Small intestine (tissue), 7 donors: ENCODE measurements around the gene USP11. TPM values are rescaled to one million over a fixed set of nuclear protein-coding genes. Genes with fewer than 3 reads are reported as not detected.

Source experiments
- DNase-seq, 2 donors: peaks; one replicate each; pipeline versions ENCODE4 v3.0.0 to v3.0.0-alpha.2; 2013
- FAIRE-seq: peaks from 2 replicates; lab custom pipeline; 2012; peaks lifted over from hg19 to GRCh38; lab: Jason Lieb, UNC
- H3K27ac ChIP-seq, 3 donors: one replicate each; pipeline ENCODE4 v1.5.1; 2013; ENCODE audit warnings: low read length in 2 of 3, mild to moderate bottlenecking in 2 of 3, control low read depth in 1 of 3, inconsistent platforms in 1 of 3, low read depth in 1 of 3, moderate library complexity in 1 of 3
- H3K27me3 ChIP-seq, 3 donors: one replicate each; pipeline ENCODE4 v1.6.1; 2013; ENCODE audit warnings: low read length in 3 of 3, inconsistent platforms in 1 of 3; ENCODE audit not compliant: control insufficient read depth in 3 of 3, insufficient read depth in 3 of 3
- H3K36me3 ChIP-seq, 3 donors: one replicate each; pipeline ENCODE4 v1.6.1; 2013; ENCODE audit warnings: low read length in 3 of 3, inconsistent platforms in 1 of 3, low read depth in 1 of 3, mild to moderate bottlenecking in 1 of 3, moderate library complexity in 1 of 3; ENCODE audit not compliant: control insufficient read depth in 3 of 3, insufficient read depth in 2 of 3
- H3K4me1 ChIP-seq, 3 donors: one replicate each; pipeline ENCODE4 v1.6.1; 2013; ENCODE audit warnings: low read length in 2 of 3, inconsistent platforms in 1 of 3, low read depth in 1 of 3, mild to moderate bottlenecking in 1 of 3, moderate library complexity in 1 of 3; ENCODE audit not compliant: control insufficient read depth in 3 of 3, insufficient read depth in 2 of 3
- H3K4me3 ChIP-seq, 3 donors: one replicate each; pipeline ENCODE4 v1.5.1; 2013; ENCODE audit warnings: low read length in 3 of 3, control low read depth in 1 of 3, inconsistent platforms in 1 of 3, low read depth in 1 of 3, mild to moderate bottlenecking in 1 of 3, moderate library complexity in 1 of 3
- H3K9me3 ChIP-seq, 2 donors: one replicate each; pipeline ENCODE4 v1.6.1; 2013; ENCODE audit warnings: low read depth in 1 of 2, low read length in 1 of 2; ENCODE audit not compliant: control insufficient read depth in 2 of 2, insufficient read depth in 1 of 2
- WGBS, 3 donors: extraction: QIAGEN DNeasy Blood & Tissue Kit; methylation state at CpG; one replicate each; pipeline ENCODE4 v1.1.7; 2013; 5-methylcytosine and 5-hydroxymethylcytosine counted together
- polyA plus RNA-seq, 4 donors: library from polyadenylated mRNA; stranded (reverse) in 3 of 4; unstranded in 1 of 4; fragments of 200-250 nt in 3 of 4; fragments of 120-200 nt in 1 of 4; gene quantifications; one replicate each; pipeline versions ENCODE4 v1.2.1 to v1.2.3, GENCODE V29; 2013
- donor health status: healthy with polysubstance abuse.
- donor health status: control.
- donor health status: control.
- donor health status: Bipolar disorder and iron deficiency.
- donor health status: healthy.

The USP11 gene
- polyA plus RNA-seq, 4 donors: 4.0 to 52.3 (median 11.9) TPM

- DNase-seq (peak; percentile 36 to 38), FAIRE-seq (no peak)
- peak overlapping the region; percentile 19 to 60 (median 44) for H3K4me3 ChIP-seq
- H3K4me1 ChIP-seq: peaks cover 0 to 13% (median 5%) of the 10 kb centered on the region in 3 donors
- H3K36me3 ChIP-seq: peaks cover 0 to 22% (median 1%) of the 10 kb centered on the region in 3 donors
- H3K27ac ChIP-seq: peak overlapping the region in 1 of 3 donors; percentile 85
- no peaks in the 10 kb centered on the region for H3K27me3 ChIP-seq
- WGBS, 3 donors: 5 to 29% (median 8%) methylated on average over 25 to 26 of the region's 26 CpGs
- no peaks in the 10 kb centered on the region for H3K9me3 ChIP-seq
These were observed 41.5 kb upstream of the USP11 start for GRCh38 chrX:47191331-47191730.

- Histone ChIP-seq H3K9me3 (no peaks in the 10 kb centered on the region), H3K4me1 (peaks cover 0 to 15% (median 5%) of the 10 kb centered on the region in 3 donors), H3K36me3 (peaks cover 0 to 18% (median 0%) of the 10 kb centered on the region in 3 donors), H3K27ac (peak overlapping the region in 1 of 3 donors; percentile 85), H3K27me3 (no peaks in the 10 kb centered on the region), H3K4me3 (peak overlapping the region in 1 of 3 donors; percentile 60)
- 38 to 49% (median 45%) methylated on average over 16 of the region's 16 CpGs for WGBS, 3 donors
- DNase-seq: no peak
- no peak for FAIRE-seq
These were observed 40.9 kb upstream of the USP11 start for GRCh38 chrX:47191806-47192401.

GRCh38 chrX:47193475-47194193 lies 39.2 kb upstream of the USP11 start, which contains the start of gene UBA1:
TSS of gene UBA1 (plus strand) at chrX:47193829. CDS start at chrX:47198803, 4,974 bp downstream.
- Histone ChIP-seq H3K4me1 (peaks cover 0 to 24% (median 5%) of the 10 kb centered on the region in 3 donors), H3K27ac (peak within 1 kb of the TSS; percentile 85 to 97 (median 93)), H3K27me3 (no peaks in the 10 kb centered on the region), H3K9me3 (no peaks in the 10 kb centered on the region), H3K4me3 (peak within 1 kb of the TSS; percentile 77 to 97 (median 91)), H3K36me3 (peaks cover 0 to 24% (median 2%) of the 10 kb centered on the region in 3 donors)
- DNase-seq (peak; percentile 95), FAIRE-seq (no peak)
- WGBS, 3 donors: 0 to 1% (median 0%) methylated on average over 20 to 50 of the region's 50 CpGs

GRCh38 chrX:47194194-47194787 lies 38.5 kb upstream of the USP11 start:
- no peak for FAIRE-seq
- Histone ChIP-seq H3K9me3 (no peaks in the 10 kb centered on the region), H3K27me3 (no peaks in the 10 kb centered on the region), H3K4me1 (peaks cover 0 to 30% (median 5%) of the 10 kb centered on the region in 3 donors), H3K4me3 (peak overlapping the region; percentile 77 to 97 (median 91)), H3K27ac (peak overlapping the region; percentile 85 to 97 (median 93)), H3K36me3 (peaks cover 0 to 31% (median 8%) of the 10 kb centered on the region in 3 donors)
- DNase-seq: peak in 1 of 2 donors; percentile 42
- WGBS, 3 donors: 4 to 14% (median 11%) methylated on average over 14 of the region's 14 CpGs

GRCh38 chrX:47196098-47196497 lies 36.7 kb upstream of the USP11 start:
- H3K27ac ChIP-seq: no peak overlapping the region
- H3K4me3 ChIP-seq: no peak overlapping the region

GRCh38 chrX:47197526-47197925 lies 35.3 kb upstream of the USP11 start:
- FAIRE-seq (no peak), DNase-seq (no peak)
- no peak overlapping the region for H3K4me3 ChIP-seq
- no peak overlapping the region for H3K27ac ChIP-seq
- peaks cover 7 to 62% (median 32%) of the 10 kb centered on the region in 3 donors for H3K36me3 ChIP-seq
- no peaks in the 10 kb centered on the region for H3K9me3 ChIP-seq
- 48 to 77% (median 57%) methylated on average over 7 of the region's 7 CpGs for WGBS, 3 donors
- H3K4me1 ChIP-seq: peaks cover 0 to 49% (median 5%) of the 10 kb centered on the region in 3 donors
- no peaks in the 10 kb centered on the region for H3K27me3 ChIP-seq

More at GRCh38 chrX:47196098-47196497, 36.7 kb upstream of the USP11 start:
- DNase-seq (no peak), FAIRE-seq (no peak)
- Histone ChIP-seq H3K27me3 (no peaks in the 10 kb centered on the region), H3K4me1 (peaks cover 0 to 40% (median 5%) of the 10 kb centered on the region in 3 donors), H3K36me3 (peaks cover 4 to 48% (median 19%) of the 10 kb centered on the region in 3 donors), H3K9me3 (no peaks in the 10 kb centered on the region)
- whole genome bisulfite sequencing, 3 donors: 39 to 56% (median 44%) methylated on average over 3 of the region's 3 CpGs

GRCh38 chrX:47198026-47198686 lies 34.7 kb upstream of the USP11 start:
- Histone ChIP-seq H3K9me3 (no peaks in the 10 kb centered on the region), H3K4me3 (no peak overlapping the region), H3K36me3 (peaks cover 9 to 68% (median 37%) of the 10 kb centered on the region in 3 donors), H3K4me1 (peaks cover 0 to 49% (median 5%) of the 10 kb centered on the region in 3 donors), H3K27ac (no peak overlapping the region), H3K27me3 (no peaks in the 10 kb centered on the region)
- no peak for DNase-seq
- no peak for FAIRE-seq
- 78 to 87% (median 85%) methylated on average over 7 to 10 of the region's 10 CpGs for WGBS, 3 donors

- no peak overlapping the region for H3K4me3 ChIP-seq
- no peaks in the 10 kb centered on the region for H3K27me3 ChIP-seq
- DNase-seq (no peak), FAIRE-seq (no peak)
- H3K4me1 ChIP-seq: peaks cover 0 to 49% (median 5%) of the 10 kb centered on the region in 3 donors
- H3K9me3 ChIP-seq: no peaks in the 10 kb centered on the region
- peaks cover 9 to 74% (median 40%) of the 10 kb centered on the region in 3 donors for H3K36me3 ChIP-seq
- 76 to 91% (median 87%) methylated on average over 15 of the region's 15 CpGs for WGBS, 3 donors
- no peak overlapping the region for H3K27ac ChIP-seq
These were observed 34.1 kb upstream of the USP11 start for GRCh38 chrX:47198687-47199080.
